HL-60 (cell line): ENCODE data around the gene ROR2.

Source experiments
- DNase-seq, 2 experiments: peaks; one replicate each; pipeline ENCODE4 v3.0.0-alpha.2; 2010 to 2020; ENCODE audit warnings: low read depth in 1 of 2, low spot score in 1 of 2
- H3K27ac ChIP-seq: fragments of 250-450 bp; sonication (Bioruptor Pico); replicated peaks from 2 replicates; pipeline ENCODE4 v1.5.1; 2020; ENCODE audit warnings: mild to moderate bottlenecking, moderate library complexity
- H3K27me3 ChIP-seq: fragments of 250-450 bp; sonication (Bioruptor Pico); 2 replicates; pipeline ENCODE4 v1.5.1; 2021; ENCODE audit warnings: mild to moderate bottlenecking, moderate library complexity; ENCODE audit not compliant: insufficient read depth, poor library complexity, severe bottlenecking
- H3K4me3 ChIP-seq: replicated peaks from 2 replicates; pipeline ENCODE4 v1.5.1; 2011; ENCODE audit warnings: mild to moderate bottlenecking, control low read depth, low read length; ENCODE audit not compliant: insufficient read depth
- CTCF ChIP-seq: IDR thresholded peaks from one replicate; pipeline ENCODE4 v1.5.1; 2011; ENCODE audit warnings: low read length, control low read depth, inconsistent platforms; ENCODE audit not compliant: insufficient read depth
- GABPA ChIP-seq: IDR thresholded peaks from 2 replicates; pipeline ENCODE4 v1.6.1; 2012; ENCODE audit warnings: low read depth
- POLR2AphosphoS5 ChIP-seq: IDR thresholded peaks from 2 replicates; pipeline ENCODE4 v1.6.1; 2012; ENCODE audit warnings: low read depth
- REST ChIP-seq: IDR thresholded peaks from 2 replicates; pipeline ENCODE4 v1.6.1; 2012; ENCODE audit warnings: low read depth; ENCODE audit not compliant: insufficient replicate concordance
- SPI1 ChIP-seq: IDR thresholded peaks from 2 replicates; pipeline ENCODE4 v1.6.1; 2012; ENCODE audit warnings: low read depth, mild to moderate bottlenecking, borderline replicate concordance

Gene ROR2

GRCh38 chr9:91884696-91885687 lies 65.0 kb downstream of the ROR2 start:
- DNase-seq: no peak

DNA sequence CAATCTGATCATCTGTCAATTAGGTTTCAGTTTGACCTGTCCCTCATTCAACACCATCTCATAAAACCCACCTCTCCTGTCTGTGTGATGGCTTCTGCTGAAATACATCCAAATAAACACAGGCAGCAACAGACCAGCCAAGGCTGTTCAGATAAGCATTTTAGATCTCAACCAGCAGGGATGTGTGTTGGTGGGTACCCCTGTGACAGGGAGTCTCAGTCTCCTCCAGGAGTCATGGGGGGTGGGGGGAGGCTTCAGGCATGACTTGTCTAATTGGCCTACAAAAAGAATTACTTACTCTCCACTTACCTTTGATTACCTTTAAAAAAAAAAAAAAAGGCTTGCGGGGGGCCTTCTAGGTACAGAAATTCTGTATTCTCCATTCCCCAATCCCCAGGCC lies 65.9 kb downstream of the ROR2 start:
- TF ChIP-seq SPI1 (no peak), GABPA (no peak), CTCF (no peak), REST (no peak), POLR2AphosphoS5 (no peak)
- no peaks in the 10 kb centered on the region for H3K27me3 ChIP-seq
- H3K27ac ChIP-seq: no peak overlapping the region
- DNase-seq: no peak
- H3K4me3 ChIP-seq: no peak overlapping the region

More at GRCh38 chr9:91884696-91885687, 65.0 kb downstream of the ROR2 start:
- no peaks in the 10 kb centered on the region for H3K27me3 ChIP-seq
- H3K27ac ChIP-seq: no peak overlapping the region
- TF ChIP-seq POLR2AphosphoS5 (no peak), SPI1 (no peak), CTCF (no peak), REST (no peak), GABPA (no peak)
- no peak overlapping the region for H3K4me3 ChIP-seq

DNA sequence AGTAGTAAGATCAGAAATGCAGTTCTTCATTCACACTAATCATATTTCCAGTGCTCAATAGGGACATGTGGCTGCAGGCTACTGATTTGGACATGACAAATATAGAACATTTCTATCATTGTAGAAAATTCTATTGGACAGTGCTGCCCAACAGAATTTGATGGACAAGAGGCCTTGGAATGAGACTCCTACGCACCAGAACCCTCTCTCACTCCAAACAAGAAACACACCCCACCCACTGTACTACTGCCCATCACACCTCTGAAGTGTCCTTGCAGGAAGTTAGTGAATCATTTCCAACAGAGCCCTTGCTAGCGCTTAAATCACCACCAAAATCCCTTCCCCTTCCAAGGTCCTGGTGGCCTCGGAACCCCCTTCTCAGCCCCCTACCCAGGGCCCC lies 66.5 kb downstream of the ROR2 start:
- no peak for DNase-seq
- no peak overlapping the region for H3K4me3 ChIP-seq
- TF ChIP-seq POLR2AphosphoS5: no peak
- TF ChIP-seq SPI1: no peak
- no peak for TF ChIP-seq CTCF
- TF ChIP-seq GABPA: no peak
- TF ChIP-seq REST: no peak
- no peak overlapping the region for H3K27ac ChIP-seq
- no peaks in the 10 kb centered on the region for H3K27me3 ChIP-seq
